GM12878 (cell line): ENCODE measurements around the gene MTHFD2. TPM values are rescaled to one million over a fixed set of nuclear protein-coding genes. Genes with fewer than 3 reads are reported as not detected.

Experiments used
- ATAC-seq: fragments of 200-7000 bp; cut with Tn5 transposase; 3 replicates; pipeline ENCODE4 v1.9.1; 2020; ENCODE audit warnings: mild to moderate bottlenecking, moderate library complexity
- BruUV-seq: library from RNA; stranded (reverse); fragments of 400-500 nt; replicated peaks from 2 replicates; lab custom pipeline; 2021; lab: Mats Ljungman, UMichigan
- CTCF ChIA-PET: fragments of 300-600 bp; sonication (Branson Sonifier 250); formaldehyde crosslinking; extraction: SDS; loops from one replicate; lab custom pipeline; 2021; ENCODE audit warnings: inconsistent platforms; lab: Yijun Ruan, JAX
- POLR2A ChIA-PET: fragments of 350-600 bp; formaldehyde crosslinking; extraction: SDS; loops from one replicate; lab custom pipeline; 2021; ENCODE audit warnings: inconsistent platforms; lab: Charles Lee
- RAD21 ChIA-PET: fragments of 300-600 bp; sonication (Branson Sonifier 250); formaldehyde crosslinking; loops from one replicate; lab custom pipeline; 2023; ENCODE audit warnings: antibody characterized with exemption; ENCODE audit not compliant: unreplicated experiment; lab: Charles Lee
- SMC1A ChIA-PET: fragments of 300-600 bp; sonication (Branson Sonifier 250); formaldehyde crosslinking; loops from one replicate; lab custom pipeline; 2023; ENCODE audit not compliant: unreplicated experiment, uncharacterized antibody; lab: Charles Lee
- DNase-seq: peaks from one replicate; pipeline ENCODE4 v3.0.0-alpha.2; 2011; ENCODE audit warnings: low read depth, low spot score
- FAIRE-seq: peaks from 3 replicates; lab custom pipeline; 2011; peaks lifted over from hg19 to GRCh38; lab: Jason Lieb, UNC
- H2AFZ ChIP-seq: 2 replicates; pipeline ENCODE4 v1.6.0; 2011; ENCODE audit warnings: low read depth, low read length, control low read depth; ENCODE audit not compliant: control insufficient read depth
- H3K27ac ChIP-seq: 2 replicates; pipeline ENCODE4 v1.5.1; 2011; ENCODE audit warnings: control low read depth; ENCODE audit not compliant: control insufficient read depth, insufficient read depth
- H3K27me3 ChIP-seq, 2 experiments: replicated peaks in 1 of 2; 2 replicates each; pipeline versions ENCODE4 v1.6.0 to v1.6.1; 2011; ENCODE audit warnings: low read length in 1 of 2; ENCODE audit not compliant: control insufficient read depth in 2 of 2, insufficient read depth in 2 of 2
- H3K36me3 ChIP-seq, 2 experiments: 2 replicates each; pipeline ENCODE4 v1.5.1; 2011; ENCODE audit warnings: low read length in 1 of 2; ENCODE audit not compliant: control insufficient read depth in 2 of 2, insufficient read depth in 2 of 2
- H3K4me1 ChIP-seq: 2 replicates; pipeline ENCODE4 v1.6.1; 2011; ENCODE audit warnings: mild to moderate bottlenecking, low read length, moderate library complexity, mixed read lengths; ENCODE audit not compliant: control insufficient read depth, insufficient read depth
- H3K4me2 ChIP-seq: 2 replicates; pipeline ENCODE4 v1.6.0; 2011; ENCODE audit warnings: control low read depth; ENCODE audit not compliant: control insufficient read depth, insufficient read depth
- H3K4me3 ChIP-seq: fragments of 200-600 bp; sonication (generic); 2 replicates; pipeline ENCODE4 v1.5.1; 2016
- H3K79me2 ChIP-seq: 2 replicates; pipeline ENCODE4 v1.6.0; 2011; ENCODE audit warnings: low read length; ENCODE audit not compliant: control insufficient read depth, insufficient read depth
- H3K9ac ChIP-seq: 2 replicates; pipeline ENCODE4 v1.8.0; 2011; ENCODE audit warnings: low read length, control low read depth, mixed read lengths; ENCODE audit not compliant: control insufficient read depth, insufficient read depth
- H3K9me3 ChIP-seq: replicated peaks from 3 replicates; pipeline ENCODE4 v1.5.1; 2011; ENCODE audit warnings: mild to moderate bottlenecking, low read length; ENCODE audit not compliant: control insufficient read depth, insufficient read depth
- H4K20me1 ChIP-seq: 2 replicates; pipeline ENCODE4 v1.6.0; 2011; ENCODE audit not compliant: control insufficient read depth, insufficient read depth
- DPF2 ChIP-seq: fragments of 450-650 bp; IDR thresholded peaks from 2 replicates; pipeline ENCODE4 v1.6.1; 2017; ENCODE audit warnings: mild to moderate bottlenecking
- E2F8 ChIP-seq: fragments of 450-650 bp; IDR thresholded peaks from 2 replicates; pipeline ENCODE4 v1.6.1; 2018; ENCODE audit warnings: mild to moderate bottlenecking, low read depth, moderate library complexity; ENCODE audit not compliant: partially characterized antibody
- FOXK2 ChIP-seq: fragments of 450-650 bp; IDR thresholded peaks from 2 replicates; pipeline ENCODE4 v1.6.1; 2017; ENCODE audit warnings: mild to moderate bottlenecking, moderate library complexity
- GABPA ChIP-seq: IDR thresholded peaks from 2 replicates; pipeline ENCODE4 v1.6.1; 2014; ENCODE audit warnings: antibody characterized with exemption, low read depth, mild to moderate bottlenecking, inconsistent platforms
- IKZF2 ChIP-seq, 2 experiments: fragments of 450-650 bp; IDR thresholded peaks; 2 replicates each; pipeline ENCODE4 v1.6.1; 2017; ENCODE audit warnings: mild to moderate bottlenecking in 2 of 2, moderate library complexity in 2 of 2
- NFIC ChIP-seq: IDR thresholded peaks from 2 replicates; pipeline ENCODE4 v1.6.1; 2012; ENCODE audit warnings: low read depth, mild to moderate bottlenecking, inconsistent platforms, low read length, moderate library complexity
- NR2C2 ChIP-seq: IDR thresholded peaks from 2 replicates; pipeline ENCODE4 v1.6.1; 2011; ENCODE audit warnings: borderline replicate concordance, low read depth; ENCODE audit not compliant: control insufficient read depth, insufficient read length
- PKNOX1 ChIP-seq: fragments of 450-650 bp; IDR thresholded peaks from 2 replicates; pipeline ENCODE4 v1.6.1; 2016; ENCODE audit warnings: mild to moderate bottlenecking
- SREBF2 ChIP-seq: IDR thresholded peaks from 2 replicates; pipeline ENCODE4 v1.6.1; 2012; ENCODE audit warnings: mild to moderate bottlenecking, low read length
- STAT3 ChIP-seq: IDR thresholded peaks from 2 replicates; pipeline ENCODE4 v1.6.1; 2011; ENCODE audit warnings: low read depth, low read length, improper control_type of control experiment
- TBL1XR1 ChIP-seq: IDR thresholded peaks from 2 replicates; pipeline ENCODE4 v1.6.1; 2012; ENCODE audit warnings: low read depth, low read length, improper control_type of control experiment
- YBX1 ChIP-seq: fragments of 450-650 bp; IDR thresholded peaks from 2 replicates; pipeline ENCODE4 v1.6.1; 2016; ENCODE audit warnings: antibody characterized with exemption
- ZBTB4 ChIP-seq: fragments of 450-650 bp; formaldehyde crosslinking; IDR thresholded peaks from 2 replicates; pipeline ENCODE4 v1.4.0; 2022; ENCODE audit warnings: mild to moderate bottlenecking, moderate library complexity
- ZNF622 ChIP-seq: fragments of 450-650 bp; IDR thresholded peaks from 2 replicates; pipeline ENCODE4 v1.6.1; 2017; ENCODE audit warnings: mild to moderate bottlenecking, inconsistent platforms
- ZZZ3 ChIP-seq: IDR thresholded peaks from 2 replicates; pipeline ENCODE4 v1.6.1; 2011; ENCODE audit warnings: low read depth; ENCODE audit not compliant: control insufficient read depth, insufficient read length
- WGBS: methylation state at CpG from one replicate; pipeline ENCODE4 v1.1.6; 2016; ENCODE audit warnings: low lambda C conversion rate; ENCODE audit not compliant: insufficient replicate concordance, insufficient coverage; ENCODE audit errors: missing lambda C conversion rate; 5-methylcytosine and 5-hydroxymethylcytosine counted together
- in situ Hi-C: fragments of 300-500 bp; cut with MboI; formaldehyde crosslinking; loops from 9 replicates; pipeline ENCODE4 v1.14.3; 2018; ENCODE audit warnings: mixed read lengths
- intact Hi-C: fragments of 100-400 bp; cut with micrococcal nuclease; formaldehyde crosslinking; loops from one replicate; pipeline ENCODE4 v1.14.2; 2022; ENCODE audit not compliant: unreplicated experiment
- polyA plus RNA-seq, 11 experiments: library from polyadenylated mRNA; depleted of rRNA in 4 of 11; unstranded in 6 of 11; stranded (reverse) in 5 of 11; fragments of >200 nt; fragmentation: Nextera tagmentation in 4 of 11; fragmentation: Illumina TruSeq in 1 of 11; extraction: Ambion mirVana in 4 of 11; extraction: Trizol in 1 of 11; gene quantifications; 1 replicate in 1 of 11; 2 replicates in 10 of 11; pipeline versions ENCODE4 v1.2.1 to v1.2.3, GENCODE V29; 2011 to 2016; ENCODE audit warnings: inconsistent platforms in 2 of 11, missing spikeins in 2 of 11, low read depth in 1 of 11
- total RNA-seq, 4 experiments: library from RNA; depleted of rRNA in 3 of 4; stranded (reverse); fragments of >200 nt in 3 of 4; fragmentation: Illumina TruSeq in 1 of 4; extraction: Trizol in 1 of 4; gene quantifications; 2 replicates each; pipeline versions ENCODE4 v1.2.1 to v1.2.3, GENCODE V29; 2013 to 2021

MTHFD2 gene
- total and polyA plus RNA-seq, 10 of the 15 experiments (the other 5 are each of a cell fraction or from before 2014, with no cell fraction given) = 128 to 292 (median 150) TPM

DNA sequence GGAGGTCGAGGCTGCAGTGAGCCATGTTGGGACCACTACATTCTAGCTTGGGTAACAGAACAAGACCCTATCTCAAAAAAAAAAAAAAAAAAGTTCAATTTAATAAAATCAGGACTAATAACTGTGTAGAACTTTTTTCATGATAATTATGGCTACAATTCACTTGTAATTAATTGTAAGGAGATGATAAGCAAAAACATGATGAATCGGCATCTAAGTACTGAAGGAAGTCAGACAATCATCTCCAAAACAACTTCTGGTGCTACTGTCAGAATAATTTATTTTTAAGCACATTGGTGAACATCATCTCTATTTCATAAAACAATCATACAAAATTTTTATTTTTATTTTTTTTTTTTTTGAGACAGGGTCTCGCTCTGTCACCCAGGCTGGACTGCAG, 9.7 kb upstream of the MTHFD2 start (continued):
- TF ChIP-seq E2F8 = no peak
- TF ChIP-seq DPF2 = no peak
- TF ChIP-seq ZNF622 = no peak
- no peak for TF ChIP-seq GABPA

- Histone ChIP-seq H3K27me3 (no peaks in the 10 kb centered on the region), H2AFZ (no peak overlapping the region), H3K36me3 (no peaks in the 10 kb centered on the region), H3K4me1 (peaks cover 9% of the 10 kb centered on the region), H3K79me2 (no peaks in the 10 kb centered on the region), H4K20me1 (no peaks in the 10 kb centered on the region), H3K4me2 (no peak overlapping the region), H3K9ac (no peak overlapping the region), H3K27ac (no peak overlapping the region), H3K9me3 (no peaks in the 10 kb centered on the region), H3K4me3 (no peak overlapping the region)
- ChIA-PET RAD21 (interaction anchor here (0.9 to 2.8 kb wide), 9 partner anchors 8 to 49 kb away, joined by 3 to 12 read pairs (median 4); partner anchors contain the start of genes BOLA3 and MOB1A), POLR2A (interaction anchor here (1.1 to 2.7 kb wide), 5 partner anchors 7 to 14 kb away, joined by 3 to 12 read pairs (median 7); partner anchors contain the start of gene MOB1A), SMC1A (interaction anchor here (0.6 to 2.3 kb wide), 13 partner anchors 8 to 141 kb away, joined by 3 to 14 read pairs (median 5); partner anchors contain the start of gene MOB1A), CTCF (interaction anchor here (0.5 to 2.3 kb wide), 13 partner anchors 9 to 161 kb away, joined by 3 to 12 read pairs (median 4); partner anchors contain the start of gene MOB1A)
- no TSS peak for BruUV-seq
- ATAC-seq = no peak
- no peak for FAIRE-seq
- intact Hi-C loops = no loop called here
- WGBS = 43% methylated on average over 6 of the region's 6 CpGs
- in situ Hi-C loops = no loop called here
- no peak for DNase-seq
- TF ChIP-seq TBL1XR1 (no peak), STAT3 (no peak), SREBF2 (no peak), ZZZ3 (no peak), NR2C2 (no peak), NFIC (no peak), FOXK2 (no peak), YBX1 (no peak), PKNOX1 (no peak), ZNF622 (no peak), ZBTB4 (CRISPR knock-in tag) (no peak), IKZF2 (IDR thresholded peaks at IDR 0.05) (no peak)
These were observed 6.6 kb upstream of the MTHFD2 start for GRCh38 chr2:74191596-74192380.
